Measurements from ENCODE around the gene SKAP1.

GRCh38 chr17:48348352-48348751 is 81.7 kb downstream of the SKAP1 start:
- TF ChIP-seq POLR2A (IDR thresholded peaks at IDR 0.05) (no peak), CTCF (IDR thresholded peaks at IDR 0.05) (no peak)
